GM23338 (cell line): Measurements from ENCODE around the gene THSD4. TPM values are rescaled to one million over a fixed set of nuclear protein-coding genes. Genes with fewer than 3 reads are reported as not detected.

ENCODE experiments used
- ATAC-seq: fragments of 200-7000 bp; cut with Tn5 transposase; 3 replicates; pipeline ENCODE4 v1.9.1; 2020
- DNase-seq: peaks from one replicate; pipeline ENCODE4 v3.0.0-alpha.2; 2015; ENCODE audit warnings: low spot score
- H2AFZ ChIP-seq: fragments of 200-600 bp; sonication (generic); 2 replicates; pipeline ENCODE4 v1.8.0; 2016; ENCODE audit warnings: antibody characterized with exemption, mild to moderate bottlenecking, moderate library complexity
- H3F3A ChIP-seq: fragments of 200-600 bp; sonication (generic); replicated peaks from 2 replicates; pipeline ENCODE4 v1.8.0; 2017; ENCODE audit warnings: antibody characterized with exemption, mixed run types, low read depth
- H3K27ac ChIP-seq: fragments of 200-600 bp; sonication (generic); 2 replicates; pipeline ENCODE4 v1.6.1; 2016; ENCODE audit warnings: low read depth
- H3K27me3 ChIP-seq: fragments of 200-600 bp; sonication (generic); 2 replicates; pipeline ENCODE4 v1.8.0; 2016; ENCODE audit warnings: mild to moderate bottlenecking, mixed run types, moderate library complexity; ENCODE audit not compliant: insufficient read depth
- H3K36me3 ChIP-seq: fragments of 200-600 bp; sonication (generic); 2 replicates; pipeline ENCODE4 v1.8.0; 2016; ENCODE audit warnings: mild to moderate bottlenecking; ENCODE audit not compliant: insufficient read depth
- H3K4me1 ChIP-seq: fragments of 200-600 bp; sonication (generic); 2 replicates; pipeline ENCODE4 v1.8.0; 2016; ENCODE audit warnings: mild to moderate bottlenecking, moderate library complexity; ENCODE audit not compliant: insufficient read depth
- H3K4me2 ChIP-seq: fragments of 200-600 bp; sonication (generic); 2 replicates; pipeline ENCODE4 v1.7.1; 2017; ENCODE audit warnings: mixed run types
- H3K4me3 ChIP-seq: fragments of 200-600 bp; sonication (generic); 2 replicates; pipeline ENCODE4 v1.6.1; 2016; ENCODE audit warnings: mixed run types
- H3K79me2 ChIP-seq: fragments of 200-600 bp; sonication (generic); replicated peaks from 2 replicates; pipeline ENCODE4 v1.8.0; 2017; ENCODE audit warnings: mild to moderate bottlenecking; ENCODE audit not compliant: insufficient read depth
- H3K9me2 ChIP-seq: fragments of 200-600 bp; sonication (generic); 2 replicates; pipeline ENCODE4 v1.8.0; 2017; ENCODE audit not compliant: insufficient read depth
- H4K20me1 ChIP-seq: fragments of 200-600 bp; sonication (generic); replicated peaks from 2 replicates; pipeline ENCODE4 v1.8.0; 2017; ENCODE audit warnings: mild to moderate bottlenecking; ENCODE audit not compliant: insufficient read depth
- H3K27ac Mint-ChIP-seq: 2 replicates; pipeline ENCODE4 v1.8.0; 2020; ENCODE audit warnings: inconsistent platforms, mild to moderate bottlenecking, moderate library complexity, mixed read lengths
- H3K27me3 Mint-ChIP-seq: 3 replicates; pipeline ENCODE4 v1.8.0; 2022; ENCODE audit warnings: low read depth, mild to moderate bottlenecking, moderate library complexity, mixed read lengths, inconsistent platforms; ENCODE audit not compliant: insufficient read depth, poor library complexity
- H3K36me3 Mint-ChIP-seq: 3 replicates; pipeline ENCODE4 v1.8.0; 2021; ENCODE audit warnings: low read depth, mild to moderate bottlenecking, inconsistent platforms, moderate library complexity, mixed read lengths
- H3K4me1 Mint-ChIP-seq: 3 replicates; pipeline ENCODE4 v1.8.0; 2020; ENCODE audit warnings: mild to moderate bottlenecking, inconsistent platforms, mixed read lengths
- H3K4me3 Mint-ChIP-seq: 3 replicates; pipeline ENCODE4 v1.8.0; 2021; ENCODE audit warnings: moderate library complexity, mild to moderate bottlenecking, inconsistent platforms, mixed read lengths
- H3K9me3 Mint-ChIP-seq: 3 replicates; pipeline ENCODE4 v1.8.0; 2020; ENCODE audit warnings: moderate library complexity, mild to moderate bottlenecking, inconsistent platforms, mixed read lengths
- CREB1 ChIP-seq: fragments of 250-450 bp; sonication (Bioruptor Pico); IDR thresholded peaks from 2 replicates; pipeline ENCODE4 v1.5.0; 2020; ENCODE audit warnings: low read depth, mild to moderate bottlenecking, moderate library complexity
- EZH2 ChIP-seq: fragments of 200-600 bp; sonication (generic); IDR thresholded peaks from one replicate; pipeline ENCODE4 v1.8.0; 2017; ENCODE audit warnings: antibody characterized with exemption, mild to moderate bottlenecking, low read depth; ENCODE audit not compliant: unreplicated experiment
- EZH2phosphoT487 ChIP-seq: fragments of 200-600 bp; sonication (generic); IDR thresholded peaks from one replicate; pipeline ENCODE4 v1.8.1; 2018; ENCODE audit warnings: antibody characterized with exemption; ENCODE audit not compliant: unreplicated experiment
- JUNB ChIP-seq: IDR thresholded peaks from one replicate; pipeline ENCODE4 v1.6.1; 2016; ENCODE audit warnings: antibody characterized with exemption; ENCODE audit not compliant: unreplicated experiment
- NANOG ChIP-seq: IDR thresholded peaks from 2 replicates; pipeline ENCODE4 v1.6.1; 2016; ENCODE audit warnings: antibody characterized with exemption, borderline replicate concordance
- POLR2AphosphoS5 ChIP-seq: IDR thresholded peaks from 2 replicates; pipeline ENCODE4 v1.6.1; 2016; ENCODE audit warnings: antibody characterized with exemption, low read depth
- STAT1 ChIP-seq: IDR thresholded peaks from one replicate; pipeline ENCODE4 v1.6.1; 2016; ENCODE audit warnings: antibody characterized with exemption; ENCODE audit not compliant: unreplicated experiment
- ZNF114 ChIP-seq: fragments of 250-450 bp; sonication (Bioruptor Pico); IDR thresholded peaks from 2 replicates; pipeline ENCODE4 v1.5.0; 2020; ENCODE audit warnings: mild to moderate bottlenecking, moderate library complexity
- ZNF331 ChIP-seq: fragments of 250-450 bp; sonication (Bioruptor Pico); IDR thresholded peaks from 2 replicates; pipeline ENCODE4 v1.5.0; 2020; ENCODE audit warnings: low read depth, mild to moderate bottlenecking, moderate library complexity
- polyA plus RNA-seq: library from polyadenylated mRNA; unstranded; fragments of >200 nt; fragmentation: Nextera tagmentation; extraction: Ambion mirVana; gene quantifications from 2 replicates; pipeline ENCODE4 v1.2.1, GENCODE V29; 2016
- total RNA-seq: library from RNA; depleted of rRNA; stranded (reverse); fragments of >200 nt; shearing (Covaris generic); gene quantifications from 2 replicates; pipeline ENCODE4 v1.2.3, GENCODE V29; 2014
- TF ChIP-seq, protein P1 (sequence below), 2 experiments: fragments of 200-600 bp in 1 of 2; sonication (generic) in 1 of 2; conservative IDR thresholded peaks; 2 replicates each; pipeline versions ENCODE4 v1.5.1 to v1.6.1; 2016 to 2017; ENCODE audit warnings: antibody characterized with exemption in 2 of 2, low read depth in 2 of 2, mild to moderate bottlenecking in 2 of 2, moderate library complexity in 1 of 2
- TF ChIP-seq, protein P2 (sequence below): fragments of 250-450 bp; sonication (Bioruptor Pico); IDR thresholded peaks from 2 replicates; pipeline ENCODE4 v1.5.0; 2020; ENCODE audit warnings: mild to moderate bottlenecking, moderate library complexity
- TF ChIP-seq, protein P3 (sequence below): IDR thresholded peaks from one replicate; pipeline ENCODE4 v1.6.1; 2018; ENCODE audit warnings: antibody characterized with exemption; ENCODE audit not compliant: unreplicated experiment
- TF ChIP-seq, protein P4 (sequence below): IDR thresholded peaks from 2 replicates; pipeline ENCODE4 v1.6.1; 2016; ENCODE audit warnings: antibody characterized with exemption

Gene THSD4
- total and polyA plus RNA-seq, 2 experiments from 2014 or later, result 2.0 to 7.4 TPM

DNA sequence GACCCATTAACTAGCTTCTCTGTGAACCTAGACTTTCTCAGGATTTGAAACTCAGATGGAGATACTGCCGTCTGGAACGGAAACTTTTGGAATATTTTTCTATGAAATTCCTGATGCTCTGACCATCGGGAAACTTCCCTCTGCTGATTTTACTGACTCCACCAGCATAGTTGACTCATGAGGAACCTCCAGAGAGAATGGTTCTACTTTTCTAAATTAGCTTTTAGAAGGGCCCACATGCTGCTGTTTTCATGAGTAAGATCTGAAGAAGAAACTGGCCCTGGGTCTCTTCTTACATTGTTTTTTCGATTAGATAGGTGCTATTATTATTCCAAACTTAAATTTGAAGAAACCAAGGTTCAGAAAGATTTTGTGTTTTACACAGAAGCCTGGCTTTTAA, 368.8 kb downstream of the THSD4 start:
- Histone ChIP-seq H3K79me2 (no peaks in the 10 kb centered on the region), H2AFZ (no peak overlapping the region), H3K4me3 (no peak overlapping the region), H3K27me3 (no peaks in the 10 kb centered on the region), H4K20me1 (no peaks in the 10 kb centered on the region), H3F3A (no peaks in the 10 kb centered on the region), H3K36me3 (no peaks in the 10 kb centered on the region), H3K4me1 (no peaks in the 10 kb centered on the region), H3K27ac (no peak overlapping the region), H3K9me2 (0 out of 2 replicates have a peak, but pooled peaks cover 3% of the 10 kb centered on the region), H3K4me2 (no peak overlapping the region)
- TF ChIP-seq POLR2AphosphoS5 (no peak), EZH2phosphoT487 (no peak), ZNF114 (CRISPR knock-in tag) (no peak), STAT1 (no peak), ZNF331 (CRISPR knock-in tag) (no peak), CREB1 (CRISPR knock-in tag) (no peak), EZH2 (no peak), JUNB (no peak), NANOG (no peak)
- TF ChIP-seq, protein P1, sequence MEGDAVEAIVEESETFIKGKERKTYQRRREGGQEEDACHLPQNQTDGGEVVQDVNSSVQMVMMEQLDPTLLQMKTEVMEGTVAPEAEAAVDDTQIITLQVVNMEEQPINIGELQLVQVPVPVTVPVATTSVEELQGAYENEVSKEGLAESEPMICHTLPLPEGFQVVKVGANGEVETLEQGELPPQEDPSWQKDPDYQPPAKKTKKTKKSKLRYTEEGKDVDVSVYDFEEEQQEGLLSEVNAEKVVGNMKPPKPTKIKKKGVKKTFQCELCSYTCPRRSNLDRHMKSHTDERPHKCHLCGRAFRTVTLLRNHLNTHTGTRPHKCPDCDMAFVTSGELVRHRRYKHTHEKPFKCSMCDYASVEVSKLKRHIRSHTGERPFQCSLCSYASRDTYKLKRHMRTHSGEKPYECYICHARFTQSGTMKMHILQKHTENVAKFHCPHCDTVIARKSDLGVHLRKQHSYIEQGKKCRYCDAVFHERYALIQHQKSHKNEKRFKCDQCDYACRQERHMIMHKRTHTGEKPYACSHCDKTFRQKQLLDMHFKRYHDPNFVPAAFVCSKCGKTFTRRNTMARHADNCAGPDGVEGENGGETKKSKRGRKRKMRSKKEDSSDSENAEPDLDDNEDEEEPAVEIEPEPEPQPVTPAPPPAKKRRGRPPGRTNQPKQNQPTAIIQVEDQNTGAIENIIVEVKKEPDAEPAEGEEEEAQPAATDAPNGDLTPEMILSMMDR (conservative IDR thresholded peaks at IDR 0.05; ENCODE audit: low read depth in 2 of 2), result no peak
- TF ChIP-seq, protein P2, sequence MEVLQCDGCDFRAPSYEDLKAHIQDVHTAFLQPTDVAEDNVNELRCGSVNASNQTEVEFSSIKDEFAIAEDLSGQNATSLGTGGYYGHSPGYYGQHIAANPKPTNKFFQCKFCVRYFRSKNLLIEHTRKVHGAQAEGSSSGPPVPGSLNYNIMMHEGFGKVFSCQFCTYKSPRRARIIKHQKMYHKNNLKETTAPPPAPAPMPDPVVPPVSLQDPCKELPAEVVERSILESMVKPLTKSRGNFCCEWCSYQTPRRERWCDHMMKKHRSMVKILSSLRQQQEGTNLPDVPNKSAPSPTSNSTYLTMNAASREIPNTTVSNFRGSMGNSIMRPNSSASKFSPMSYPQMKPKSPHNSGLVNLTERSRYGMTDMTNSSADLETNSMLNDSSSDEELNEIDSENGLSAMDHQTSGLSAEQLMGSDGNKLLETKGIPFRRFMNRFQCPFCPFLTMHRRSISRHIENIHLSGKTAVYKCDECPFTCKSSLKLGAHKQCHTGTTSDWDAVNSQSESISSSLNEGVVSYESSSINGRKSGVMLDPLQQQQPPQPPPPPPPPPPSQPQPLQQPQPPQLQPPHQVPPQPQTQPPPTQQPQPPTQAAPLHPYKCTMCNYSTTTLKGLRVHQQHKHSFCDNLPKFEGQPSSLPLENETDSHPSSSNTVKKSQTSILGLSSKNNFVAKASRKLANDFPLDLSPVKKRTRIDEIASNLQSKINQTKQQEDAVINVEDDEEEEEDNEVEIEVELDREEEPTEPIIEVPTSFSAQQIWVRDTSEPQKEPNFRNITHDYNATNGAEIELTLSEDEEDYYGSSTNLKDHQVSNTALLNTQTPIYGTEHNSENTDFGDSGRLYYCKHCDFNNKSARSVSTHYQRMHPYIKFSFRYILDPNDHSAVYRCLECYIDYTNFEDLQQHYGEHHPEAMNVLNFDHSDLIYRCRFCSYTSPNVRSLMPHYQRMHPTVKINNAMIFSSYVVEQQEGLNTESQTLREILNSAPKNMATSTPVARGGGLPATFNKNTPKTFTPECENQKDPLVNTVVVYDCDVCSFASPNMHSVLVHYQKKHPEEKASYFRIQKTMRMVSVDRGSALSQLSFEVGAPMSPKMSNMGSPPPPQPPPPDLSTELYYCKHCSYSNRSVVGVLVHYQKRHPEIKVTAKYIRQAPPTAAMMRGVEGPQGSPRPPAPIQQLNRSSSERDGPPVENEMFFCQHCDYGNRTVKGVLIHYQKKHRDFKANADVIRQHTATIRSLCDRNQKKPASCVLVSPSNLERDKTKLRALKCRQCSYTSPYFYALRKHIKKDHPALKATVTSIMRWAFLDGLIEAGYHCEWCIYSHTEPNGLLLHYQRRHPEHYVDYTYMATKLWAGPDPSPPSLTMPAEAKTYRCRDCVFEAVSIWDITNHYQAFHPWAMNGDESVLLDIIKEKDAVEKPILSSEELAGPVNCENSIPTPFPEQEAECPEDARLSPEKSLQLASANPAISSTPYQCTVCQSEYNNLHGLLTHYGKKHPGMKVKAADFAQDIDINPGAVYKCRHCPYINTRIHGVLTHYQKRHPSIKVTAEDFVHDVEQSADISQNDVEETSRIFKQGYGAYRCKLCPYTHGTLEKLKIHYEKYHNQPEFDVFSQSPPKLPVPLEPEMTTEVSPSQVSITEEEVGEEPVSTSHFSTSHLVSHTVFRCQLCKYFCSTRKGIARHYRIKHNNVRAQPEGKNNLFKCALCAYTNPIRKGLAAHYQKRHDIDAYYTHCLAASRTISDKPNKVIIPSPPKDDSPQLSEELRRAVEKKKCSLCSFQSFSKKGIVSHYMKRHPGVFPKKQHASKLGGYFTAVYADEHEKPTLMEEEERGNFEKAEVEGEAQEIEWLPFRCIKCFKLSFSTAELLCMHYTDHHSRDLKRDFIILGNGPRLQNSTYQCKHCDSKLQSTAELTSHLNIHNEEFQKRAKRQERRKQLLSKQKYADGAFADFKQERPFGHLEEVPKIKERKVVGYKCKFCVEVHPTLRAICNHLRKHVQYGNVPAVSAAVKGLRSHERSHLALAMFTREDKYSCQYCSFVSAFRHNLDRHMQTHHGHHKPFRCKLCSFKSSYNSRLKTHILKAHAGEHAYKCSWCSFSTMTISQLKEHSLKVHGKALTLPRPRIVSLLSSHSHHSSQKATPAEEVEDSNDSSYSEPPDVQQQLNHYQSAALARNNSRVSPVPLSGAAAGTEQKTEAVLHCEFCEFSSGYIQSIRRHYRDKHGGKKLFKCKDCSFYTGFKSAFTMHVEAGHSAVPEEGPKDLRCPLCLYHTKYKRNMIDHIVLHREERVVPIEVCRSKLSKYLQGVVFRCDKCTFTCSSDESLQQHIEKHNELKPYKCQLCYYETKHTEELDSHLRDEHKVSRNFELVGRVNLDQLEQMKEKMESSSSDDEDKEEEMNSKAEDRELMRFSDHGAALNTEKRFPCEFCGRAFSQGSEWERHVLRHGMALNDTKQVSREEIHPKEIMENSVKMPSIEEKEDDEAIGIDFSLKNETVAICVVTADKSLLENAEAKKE (CRISPR knock-in tag), result no peak
- TF ChIP-seq, protein P3, sequence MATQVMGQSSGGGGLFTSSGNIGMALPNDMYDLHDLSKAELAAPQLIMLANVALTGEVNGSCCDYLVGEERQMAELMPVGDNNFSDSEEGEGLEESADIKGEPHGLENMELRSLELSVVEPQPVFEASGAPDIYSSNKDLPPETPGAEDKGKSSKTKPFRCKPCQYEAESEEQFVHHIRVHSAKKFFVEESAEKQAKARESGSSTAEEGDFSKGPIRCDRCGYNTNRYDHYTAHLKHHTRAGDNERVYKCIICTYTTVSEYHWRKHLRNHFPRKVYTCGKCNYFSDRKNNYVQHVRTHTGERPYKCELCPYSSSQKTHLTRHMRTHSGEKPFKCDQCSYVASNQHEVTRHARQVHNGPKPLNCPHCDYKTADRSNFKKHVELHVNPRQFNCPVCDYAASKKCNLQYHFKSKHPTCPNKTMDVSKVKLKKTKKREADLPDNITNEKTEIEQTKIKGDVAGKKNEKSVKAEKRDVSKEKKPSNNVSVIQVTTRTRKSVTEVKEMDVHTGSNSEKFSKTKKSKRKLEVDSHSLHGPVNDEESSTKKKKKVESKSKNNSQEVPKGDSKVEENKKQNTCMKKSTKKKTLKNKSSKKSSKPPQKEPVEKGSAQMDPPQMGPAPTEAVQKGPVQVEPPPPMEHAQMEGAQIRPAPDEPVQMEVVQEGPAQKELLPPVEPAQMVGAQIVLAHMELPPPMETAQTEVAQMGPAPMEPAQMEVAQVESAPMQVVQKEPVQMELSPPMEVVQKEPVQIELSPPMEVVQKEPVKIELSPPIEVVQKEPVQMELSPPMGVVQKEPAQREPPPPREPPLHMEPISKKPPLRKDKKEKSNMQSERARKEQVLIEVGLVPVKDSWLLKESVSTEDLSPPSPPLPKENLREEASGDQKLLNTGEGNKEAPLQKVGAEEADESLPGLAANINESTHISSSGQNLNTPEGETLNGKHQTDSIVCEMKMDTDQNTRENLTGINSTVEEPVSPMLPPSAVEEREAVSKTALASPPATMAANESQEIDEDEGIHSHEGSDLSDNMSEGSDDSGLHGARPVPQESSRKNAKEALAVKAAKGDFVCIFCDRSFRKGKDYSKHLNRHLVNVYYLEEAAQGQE, result no peak
- TF ChIP-seq, protein P4, sequence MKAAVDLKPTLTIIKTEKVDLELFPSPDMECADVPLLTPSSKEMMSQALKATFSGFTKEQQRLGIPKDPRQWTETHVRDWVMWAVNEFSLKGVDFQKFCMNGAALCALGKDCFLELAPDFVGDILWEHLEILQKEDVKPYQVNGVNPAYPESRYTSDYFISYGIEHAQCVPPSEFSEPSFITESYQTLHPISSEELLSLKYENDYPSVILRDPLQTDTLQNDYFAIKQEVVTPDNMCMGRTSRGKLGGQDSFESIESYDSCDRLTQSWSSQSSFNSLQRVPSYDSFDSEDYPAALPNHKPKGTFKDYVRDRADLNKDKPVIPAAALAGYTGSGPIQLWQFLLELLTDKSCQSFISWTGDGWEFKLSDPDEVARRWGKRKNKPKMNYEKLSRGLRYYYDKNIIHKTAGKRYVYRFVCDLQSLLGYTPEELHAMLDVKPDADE, result no peak
- Mint-ChIP-seq H3K36me3 (no peaks in the 10 kb centered on the region; the same call in 2 of the 3 replicates), H3K27me3 (no peaks in the 10 kb centered on the region), H3K9me3 (peaks cover 7% of the 10 kb centered on the region; the same call in 1 of the 3 replicates), H3K27ac (no peak overlapping the region), H3K4me1 (no peaks in the 10 kb centered on the region), H3K4me3 (no peak overlapping the region)
- ATAC-seq, result no peak
- DNase-seq, result no peak
